Fibroblast of gingiva (primary cell): Measurements from ENCODE around the gene CRYGN.
A peak's percentile ranks its signal among the peaks of the same experiment; 100 is the strongest.

Experiments used
- DNase-seq: peaks from one replicate; pipeline ENCODE4 v3.0.0-alpha.2; 2011; ENCODE audit warnings: low read depth

CRYGN gene

DNA sequence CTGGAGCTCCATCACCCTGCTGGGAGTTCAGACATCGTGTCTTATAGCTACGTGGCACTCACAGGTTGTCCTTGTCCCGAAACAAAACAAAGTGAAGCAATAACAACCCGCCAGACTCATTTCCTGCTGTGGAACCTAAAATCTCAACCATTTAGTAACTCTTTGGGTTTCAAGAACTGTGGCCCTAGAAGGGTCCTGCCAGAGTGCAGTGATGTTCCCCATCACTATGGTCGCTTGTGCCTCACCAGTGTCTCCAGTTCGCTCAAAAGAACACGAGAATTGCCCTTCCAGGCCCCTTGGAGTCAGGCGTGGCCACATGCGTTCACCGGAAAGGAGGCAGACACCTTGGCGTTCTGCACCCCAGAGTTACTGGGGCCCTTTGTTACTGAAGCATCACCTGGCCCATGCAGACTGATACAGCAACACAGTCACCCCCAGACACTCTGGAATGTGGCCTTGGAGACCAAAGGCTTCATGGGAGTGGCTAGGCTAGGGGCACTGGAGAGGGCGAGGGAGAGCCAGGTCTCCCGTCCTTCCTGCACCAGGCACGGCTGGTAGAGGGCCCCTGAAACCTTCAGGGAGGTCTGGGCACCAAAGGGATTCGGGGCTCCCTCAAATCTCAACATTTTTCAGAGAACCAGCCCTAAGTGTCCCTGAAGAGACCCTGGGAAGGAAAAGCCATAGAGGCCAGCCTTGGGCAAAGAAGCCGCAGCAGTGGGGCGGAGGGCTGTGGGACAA, 908 bp downstream of the CRYGN start:
- DNase-seq = no peak

DNA sequence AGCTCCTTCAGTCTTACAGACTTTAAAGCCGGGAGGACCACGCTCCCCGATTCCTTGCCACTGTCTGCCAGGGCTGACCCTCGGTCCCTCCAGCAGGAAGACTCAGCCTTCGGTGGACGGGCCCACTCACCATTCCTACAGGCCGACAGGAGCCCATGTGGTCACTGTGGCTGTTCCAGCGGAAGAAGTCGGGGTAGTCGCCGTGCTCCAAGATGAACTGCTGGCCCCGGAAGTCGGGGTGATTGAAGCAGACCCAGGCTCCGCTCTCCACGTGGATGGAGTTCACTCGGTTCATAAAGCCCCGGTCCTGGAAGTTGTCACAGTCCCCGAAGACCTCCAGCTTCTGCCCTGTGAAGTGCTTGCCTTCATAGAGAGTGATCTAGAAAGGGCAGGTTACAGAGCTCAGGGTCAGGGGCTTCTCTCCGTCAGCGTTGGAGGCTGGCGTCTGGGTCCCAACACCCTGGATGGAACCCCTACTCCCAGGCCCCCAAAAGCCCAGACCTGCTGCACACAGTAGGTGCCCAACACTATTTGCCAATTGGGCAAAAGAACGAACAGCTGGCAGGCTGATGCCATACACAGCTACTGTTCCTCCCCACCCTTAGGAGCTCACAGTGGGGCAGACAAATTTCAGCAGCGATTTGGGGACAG, 1.9 kb downstream of the CRYGN start:
- no peak for DNase-seq

DNA sequence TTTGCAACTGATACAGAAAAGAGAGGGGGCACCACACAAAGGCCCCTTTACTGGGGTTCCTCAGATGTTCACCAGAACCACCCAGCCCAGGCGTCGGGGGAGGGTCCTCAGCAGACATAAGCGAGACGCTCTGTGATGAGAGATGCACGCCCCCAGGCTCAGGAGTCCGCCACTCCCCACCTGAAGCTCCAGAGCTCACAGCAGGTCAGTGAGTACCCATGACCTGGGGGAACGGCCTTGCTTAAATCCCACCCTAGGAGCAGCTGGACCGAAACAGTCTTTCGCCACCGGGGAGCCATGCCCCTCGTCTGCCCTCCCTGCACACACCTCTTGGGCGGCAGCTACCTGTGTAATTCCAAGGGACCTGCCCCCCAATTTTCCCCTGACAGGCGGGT, 2.8 kb downstream of the CRYGN start:
- DNase-seq = no peak

DNA sequence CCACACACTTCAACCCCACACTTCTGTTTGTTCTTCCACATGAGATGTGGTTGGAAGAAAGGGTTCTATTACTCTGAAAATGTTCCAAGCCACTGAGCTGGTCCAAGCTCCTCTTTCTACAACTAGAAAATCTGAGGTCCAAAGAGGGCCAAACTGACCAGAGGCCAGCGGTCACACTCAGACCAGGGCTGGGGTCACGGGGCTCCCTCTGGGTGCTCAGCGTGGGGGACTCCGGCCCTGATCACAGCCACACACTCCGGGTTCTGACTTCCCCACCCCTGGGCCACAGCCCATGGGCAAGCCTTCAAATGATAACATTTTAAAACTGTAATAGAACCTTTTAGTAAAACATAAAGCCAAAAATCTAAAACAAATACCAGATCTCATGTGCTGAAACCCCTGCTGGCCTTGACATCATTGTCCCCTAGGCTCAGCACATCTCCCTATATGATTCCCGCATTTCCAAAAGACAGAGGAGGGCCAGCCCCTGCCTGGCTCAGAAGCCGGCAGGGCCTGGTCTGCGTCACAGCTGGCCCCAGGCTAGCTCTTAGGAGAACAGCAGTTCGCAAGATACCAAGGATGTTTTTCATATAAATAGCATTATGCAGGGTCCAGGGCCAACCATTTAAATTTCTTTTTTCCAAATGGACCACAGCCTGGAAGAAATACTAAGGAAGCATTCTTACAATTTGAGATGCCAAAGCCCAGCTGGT, 3.3 kb downstream of the CRYGN start:
- peak; percentile 42 for DNase-seq

DNA sequence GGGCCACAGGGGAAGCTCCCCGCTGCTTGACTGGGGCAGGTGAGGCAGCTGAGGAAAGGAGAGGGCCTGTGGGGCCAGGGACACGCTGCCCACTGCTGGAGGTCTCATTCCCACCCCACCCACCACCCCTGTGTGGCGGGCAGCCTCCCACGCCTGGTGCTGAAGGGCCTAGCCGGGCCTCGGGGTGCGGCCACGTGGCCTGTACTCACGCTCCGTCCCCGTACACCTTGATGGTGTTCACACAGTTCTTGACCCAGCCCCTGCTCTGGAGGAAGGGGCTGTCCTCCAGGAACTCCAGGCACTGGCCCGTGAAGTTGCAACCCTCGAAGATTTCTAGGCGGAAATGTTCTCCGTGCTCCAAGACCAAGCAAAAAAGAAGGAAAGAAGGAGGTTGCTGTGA, 4.0 kb downstream of the CRYGN start:
- no peak for DNase-seq

DNA sequence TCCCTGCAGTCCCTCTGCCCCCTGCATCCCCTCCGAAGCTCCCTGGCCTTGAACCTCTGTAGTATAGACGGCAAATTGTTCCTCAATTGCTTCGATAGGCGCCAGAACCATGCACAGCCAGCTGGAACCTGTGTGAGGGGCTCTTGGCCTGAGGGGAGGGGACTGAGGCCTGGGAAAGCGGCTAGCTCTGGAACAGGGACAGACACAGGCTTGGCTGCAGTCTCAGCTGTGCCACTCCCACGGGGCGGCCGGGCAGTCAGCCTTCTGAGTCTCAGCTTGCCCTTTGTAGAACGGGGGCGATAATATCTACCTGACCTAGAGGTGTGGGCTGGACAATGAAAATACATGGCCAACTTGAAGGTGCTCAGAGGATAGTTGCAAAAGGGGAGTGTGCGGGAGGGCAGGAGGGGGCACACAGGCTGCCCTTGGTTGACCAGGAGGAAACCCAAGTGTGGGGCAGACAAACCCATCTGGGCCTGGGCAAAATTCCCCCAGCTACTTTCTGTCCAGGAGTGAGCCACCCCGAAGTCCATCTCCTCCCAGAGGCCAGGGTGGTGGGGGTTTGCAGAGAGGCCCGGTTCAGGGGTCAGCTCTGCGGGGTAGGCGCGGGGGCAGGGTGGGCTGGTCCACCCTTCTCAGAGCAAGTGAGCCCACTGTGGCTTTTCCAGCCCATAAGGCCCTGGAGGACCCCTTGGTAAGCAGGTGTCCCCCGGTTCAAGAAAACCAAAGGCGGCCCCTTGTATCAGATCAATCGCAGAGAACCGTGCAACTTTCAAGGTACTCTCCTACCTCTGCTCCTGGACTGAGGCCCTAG, 4.6 kb downstream of the CRYGN start:
- DNase-seq = no peak

DNA sequence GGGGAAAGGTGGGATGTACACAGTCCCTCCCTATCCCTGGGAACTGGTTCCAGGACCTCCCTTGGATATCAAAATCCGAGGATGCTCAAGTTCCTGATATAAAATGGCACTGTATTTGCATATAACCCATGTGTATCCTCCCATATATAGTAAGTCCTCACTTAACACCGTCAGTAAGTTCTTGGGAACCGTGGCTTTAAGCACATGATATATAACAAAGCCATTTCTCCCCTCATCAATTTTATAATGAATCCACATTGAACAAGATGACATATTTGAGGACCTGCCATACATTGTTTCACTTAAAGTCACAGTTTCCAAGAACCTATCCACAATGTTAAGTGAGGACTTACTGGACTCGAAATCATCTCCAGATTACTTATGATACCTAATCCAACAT, 5.4 kb downstream of the CRYGN start:
- DNase-seq = no peak

DNA sequence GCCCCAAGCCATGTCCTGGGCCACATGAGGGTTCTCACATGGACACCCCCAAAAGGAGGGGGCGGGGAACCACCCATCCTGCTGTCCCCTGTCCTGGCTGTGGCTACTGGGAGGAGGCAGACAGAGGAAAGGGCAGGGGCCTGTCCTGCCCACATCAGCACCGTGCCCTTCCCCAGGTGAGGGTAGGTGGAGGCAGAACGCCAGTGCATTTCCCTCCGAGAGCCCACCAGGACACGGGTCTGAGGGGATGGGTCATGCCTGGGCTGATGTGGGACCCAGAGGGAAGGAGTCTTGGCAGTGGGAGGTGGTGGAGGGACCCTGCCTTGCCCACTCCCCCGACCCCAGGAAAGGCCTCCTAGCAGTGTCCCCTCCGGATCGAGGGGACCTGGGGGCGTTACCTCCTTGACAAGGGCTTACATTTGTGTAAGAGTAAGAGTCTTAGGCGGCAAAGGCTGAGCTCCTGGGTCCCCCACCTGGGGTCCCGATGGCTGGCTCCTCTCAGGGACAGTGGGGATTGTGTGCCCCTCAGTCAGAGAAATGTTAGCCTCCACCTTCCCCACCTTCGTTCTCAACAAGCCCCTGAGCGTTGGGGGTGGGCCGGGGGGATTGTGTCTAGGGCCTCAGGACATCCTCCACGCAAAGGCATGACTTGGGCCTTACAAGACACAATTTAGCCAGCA, 6.1 kb downstream of the CRYGN start:
- no peak for DNase-seq

DNA sequence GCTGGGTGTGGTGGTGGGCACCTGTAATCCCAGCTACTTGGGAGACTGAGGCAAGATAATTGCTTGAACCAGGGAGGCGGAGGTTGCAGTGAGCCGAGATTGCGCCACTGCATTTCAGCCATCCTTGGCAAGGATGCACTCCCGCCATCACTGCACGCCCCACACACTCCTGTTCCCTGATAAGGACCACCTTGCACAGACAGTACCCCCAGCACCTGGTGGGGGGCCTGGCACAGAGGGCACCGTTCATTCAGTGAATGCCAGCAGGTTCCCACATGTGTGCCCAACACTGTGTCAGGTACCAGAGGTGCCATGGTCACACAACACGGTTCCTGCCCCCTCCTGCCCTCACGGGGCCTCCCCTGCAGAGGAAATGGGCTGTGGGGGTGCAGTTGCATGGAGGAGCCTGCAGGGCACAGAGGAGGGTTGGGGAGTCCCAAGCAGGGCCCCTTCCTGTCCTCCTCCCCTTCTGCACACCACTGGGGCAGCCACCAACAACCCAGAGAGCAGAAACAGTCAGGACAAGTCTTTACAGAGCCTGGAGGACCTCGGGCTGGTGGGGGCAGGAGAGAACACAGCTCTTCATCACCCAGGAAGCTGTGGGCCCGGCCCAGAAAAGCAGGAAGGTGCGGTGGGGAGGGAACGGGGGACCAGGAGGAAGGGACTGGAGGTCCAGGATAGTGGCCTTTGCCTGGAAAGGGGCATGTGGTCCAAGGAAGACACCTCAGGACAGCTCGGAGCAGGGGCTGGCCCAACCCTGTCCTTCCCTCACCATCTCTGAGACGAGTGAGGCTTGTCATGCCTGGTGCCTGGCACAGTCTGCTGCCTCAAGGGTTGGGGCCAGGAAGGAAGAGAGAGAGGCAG, 7.1 kb downstream of the CRYGN start:
- no peak for DNase-seq

DNA sequence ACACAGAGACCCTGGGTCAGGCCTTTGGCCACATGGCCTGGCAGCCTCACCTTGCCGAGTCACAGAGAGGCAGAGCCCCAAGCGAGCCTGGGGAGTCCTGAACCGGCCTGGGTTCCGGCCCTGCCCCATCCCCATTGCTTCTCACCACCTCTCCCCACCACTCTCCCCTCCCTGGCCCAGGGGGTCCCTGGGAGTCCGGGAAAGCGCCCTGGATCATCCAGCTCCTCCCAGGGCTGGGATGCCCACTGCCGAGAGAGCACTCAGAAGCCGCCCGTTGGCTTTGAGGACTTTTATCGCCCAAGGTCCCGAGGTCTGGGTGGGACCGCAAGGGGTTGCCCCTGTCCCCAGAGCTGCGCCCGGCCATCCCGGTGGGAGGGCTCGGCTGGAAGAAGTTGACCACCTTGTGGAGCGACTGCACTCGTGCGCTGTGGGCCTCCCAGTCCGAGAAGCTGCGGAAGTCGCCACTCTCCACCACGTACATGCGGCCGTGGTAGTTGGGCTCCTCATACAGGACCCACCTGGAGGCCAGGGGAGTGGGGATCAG, 8.1 kb downstream of the CRYGN start:
- no peak for DNase-seq

DNA sequence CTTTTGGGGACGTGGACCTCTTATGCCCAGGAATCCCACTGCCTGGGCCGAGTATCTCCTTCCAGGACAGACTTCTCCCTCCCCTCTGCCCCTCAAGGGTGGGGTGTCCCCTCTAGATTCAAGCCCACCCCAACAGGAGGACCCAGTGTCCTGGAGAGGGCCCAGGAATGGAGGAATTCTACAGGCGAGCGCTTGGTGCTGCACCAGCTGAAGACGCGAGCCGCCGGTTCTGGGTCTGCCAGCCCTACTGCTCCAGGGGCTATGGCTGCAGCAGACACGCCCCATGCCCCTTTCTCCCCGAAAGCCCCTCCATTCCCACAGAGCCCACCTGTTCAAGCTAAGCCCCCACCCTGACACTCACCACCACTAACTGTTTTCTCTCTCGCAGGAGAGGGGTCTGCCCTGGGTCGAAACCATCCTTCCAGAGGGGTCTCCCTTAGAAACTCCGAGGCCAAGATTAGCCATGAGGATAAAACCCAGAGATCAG, 8.6 kb downstream of the CRYGN start:
- no peak for DNase-seq

DNA sequence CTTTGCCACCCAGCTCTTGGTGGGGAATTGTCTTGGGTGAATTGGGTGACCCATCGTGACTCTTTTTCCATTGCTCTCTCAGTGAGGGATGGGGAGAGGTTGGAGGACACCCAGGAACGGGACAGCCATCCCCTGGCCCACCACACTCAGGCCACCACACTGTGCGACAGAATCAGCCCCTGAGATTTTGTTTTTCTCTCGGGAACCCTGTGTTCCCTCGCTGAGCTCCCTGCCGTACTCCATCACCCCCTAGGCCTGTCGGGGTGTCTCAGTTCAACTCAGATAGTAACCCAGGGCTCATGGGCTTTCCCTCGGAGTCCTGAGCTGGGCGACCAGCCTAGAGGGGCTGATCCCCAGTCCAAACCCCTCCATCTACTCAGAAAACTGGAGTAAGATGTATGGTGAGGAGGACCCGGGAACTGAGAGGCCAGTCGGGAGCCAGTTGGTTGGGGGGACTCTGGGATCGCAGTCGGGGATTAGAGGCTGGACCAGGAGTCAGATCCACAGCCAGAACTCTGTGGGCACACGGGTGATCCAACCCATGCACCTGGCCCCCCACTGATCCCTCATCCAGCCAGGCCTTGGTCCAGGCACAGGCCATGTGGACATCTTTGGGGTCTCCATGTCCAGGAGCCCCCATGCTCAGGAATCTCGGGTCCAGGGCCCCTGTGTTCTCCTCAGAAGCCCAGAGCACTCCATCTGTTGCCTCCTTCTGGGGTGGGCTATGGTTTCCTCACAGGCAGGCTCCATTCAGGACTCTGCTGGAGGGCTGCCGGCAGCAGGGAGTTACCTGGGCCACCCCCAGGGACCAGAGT, 9.3 kb downstream of the CRYGN start:
- DNase-seq = no peak

DNA sequence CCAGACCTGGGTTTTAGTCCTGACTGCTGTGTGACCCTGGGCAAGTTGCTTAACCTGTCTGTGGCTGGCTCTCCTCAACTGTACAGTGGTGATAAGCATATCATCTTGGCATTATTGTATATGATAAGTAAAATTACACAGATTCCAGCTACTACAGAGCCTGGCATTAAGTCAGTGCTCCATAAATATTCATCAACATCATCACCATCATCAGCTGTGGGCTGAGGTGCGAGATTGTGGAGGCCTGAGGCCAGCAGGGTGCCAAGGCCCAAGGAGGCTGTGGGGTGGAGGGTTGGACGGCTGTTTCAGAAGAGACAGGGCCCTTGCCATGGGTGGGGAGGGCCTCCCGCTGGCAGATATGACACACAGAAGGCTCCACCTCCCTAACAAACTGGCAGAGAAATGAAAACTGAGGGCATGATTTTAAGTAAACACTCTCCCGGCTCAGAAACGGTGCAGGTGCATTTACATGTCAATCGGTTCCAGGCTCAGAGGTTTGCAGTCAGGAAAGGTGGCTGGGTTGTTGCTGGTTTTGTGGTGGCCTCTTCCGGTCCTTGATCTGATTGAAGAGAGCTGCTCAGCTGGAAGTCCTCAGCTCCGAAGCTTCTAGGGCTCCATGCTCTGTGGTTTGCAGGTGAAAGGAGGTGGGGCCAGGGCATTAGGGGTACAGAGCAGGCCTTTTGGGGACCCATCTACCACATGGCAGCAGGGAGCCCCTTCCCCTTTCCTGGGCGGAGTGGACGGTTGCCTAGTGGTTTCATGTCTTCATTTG, 10.2 kb downstream of the CRYGN start:
- DNase-seq = no peak

DNA sequence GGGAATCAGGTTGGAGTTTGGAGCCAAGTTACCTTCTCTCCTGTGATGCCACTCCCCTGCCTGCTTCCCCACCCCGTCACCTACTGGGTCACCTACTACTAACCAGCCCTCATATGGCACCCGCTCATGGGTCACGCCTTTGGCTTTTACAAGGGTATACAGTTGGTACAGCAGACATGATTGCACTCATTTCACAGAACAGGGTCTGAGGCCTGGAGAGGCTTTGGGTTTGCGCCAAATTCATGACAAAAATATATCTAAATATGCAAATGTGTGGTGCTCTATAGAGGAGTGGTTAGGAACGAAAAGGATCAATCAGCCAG, 10.7 kb downstream of the CRYGN start:
- DNase-seq = no peak

DNA sequence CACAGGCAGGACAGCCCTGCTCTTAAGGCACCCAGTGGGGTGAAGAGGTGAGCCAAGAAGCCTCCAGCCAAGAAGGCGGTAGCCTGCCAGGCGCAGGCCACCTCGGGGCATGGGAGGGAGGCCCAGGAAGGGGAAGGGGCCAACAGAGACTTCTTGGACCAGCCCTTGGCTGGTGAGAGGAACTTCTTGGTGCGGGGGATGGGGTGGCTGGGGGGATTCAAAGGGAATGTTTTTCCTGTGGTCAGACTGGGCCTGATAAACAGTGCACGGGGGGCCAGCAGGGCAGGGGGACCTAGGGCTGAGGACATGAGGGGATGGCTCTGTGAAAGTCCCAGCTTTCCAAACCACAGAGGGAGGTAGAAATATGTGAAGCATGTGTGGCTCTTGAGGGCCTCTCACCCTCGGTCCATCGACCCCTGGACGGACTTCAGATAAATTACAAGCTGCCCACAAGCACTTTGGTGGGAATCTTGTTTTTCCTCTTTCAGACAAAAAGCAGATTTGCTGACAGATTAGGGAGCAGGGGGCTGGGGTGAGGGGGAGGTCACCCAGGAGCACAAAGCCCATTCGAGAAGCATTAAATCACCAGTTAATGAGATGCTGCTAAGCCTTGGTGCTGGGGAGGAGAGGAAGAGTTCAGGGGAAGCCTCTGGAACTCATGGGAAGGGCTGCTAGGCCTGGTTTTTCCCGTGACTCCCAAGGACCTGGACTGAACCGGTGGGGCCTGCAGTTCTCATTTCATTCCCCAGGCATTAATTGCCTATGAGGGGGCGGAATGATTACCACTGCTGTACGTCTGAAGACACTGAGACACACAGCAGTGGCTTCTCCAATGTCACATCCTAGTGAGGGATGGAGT, 11.3 kb downstream of the CRYGN start:
- peak; percentile 20 for DNase-seq

DNA sequence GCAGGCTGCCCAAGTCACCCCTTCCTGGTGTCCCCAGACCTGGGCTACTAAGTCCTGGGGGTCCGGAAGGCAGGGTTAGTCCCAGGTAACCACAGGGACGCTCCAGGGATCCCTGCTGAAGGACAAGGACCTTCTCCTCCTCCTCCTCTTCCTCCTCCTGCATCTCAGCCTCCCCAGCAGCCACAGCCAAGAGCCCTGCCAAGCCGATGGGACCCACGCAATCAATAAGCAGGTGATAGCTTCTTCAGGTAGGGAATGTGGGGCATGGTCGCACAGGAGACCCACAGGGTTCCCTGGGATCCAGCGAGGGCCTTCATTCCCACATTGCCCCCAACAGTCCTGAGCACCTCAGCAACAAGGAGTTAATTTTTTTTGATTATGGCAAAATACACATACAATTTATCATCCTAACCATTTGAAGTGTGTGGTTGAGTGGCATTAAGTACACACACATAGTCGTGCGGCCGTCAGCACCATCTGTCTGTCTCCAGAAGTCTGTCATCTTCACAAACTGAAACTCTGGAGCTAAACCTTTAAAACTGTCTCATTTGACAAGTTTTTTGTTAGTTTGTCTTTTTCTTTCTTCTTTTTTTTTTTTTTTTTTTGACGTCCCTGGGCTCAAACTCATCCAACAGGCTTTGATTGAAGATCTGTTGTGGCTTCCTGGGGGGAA, 12.1 kb downstream of the CRYGN start:
- DNase-seq = no peak
